ENCODE data around the gene B3GAT1. TPM values are rescaled to one million over a fixed set of nuclear protein-coding genes. Genes with fewer than 3 reads are reported as not detected.

The B3GAT1 gene
- polyA plus RNA-seq, 3 donors, result not detected

DNA sequence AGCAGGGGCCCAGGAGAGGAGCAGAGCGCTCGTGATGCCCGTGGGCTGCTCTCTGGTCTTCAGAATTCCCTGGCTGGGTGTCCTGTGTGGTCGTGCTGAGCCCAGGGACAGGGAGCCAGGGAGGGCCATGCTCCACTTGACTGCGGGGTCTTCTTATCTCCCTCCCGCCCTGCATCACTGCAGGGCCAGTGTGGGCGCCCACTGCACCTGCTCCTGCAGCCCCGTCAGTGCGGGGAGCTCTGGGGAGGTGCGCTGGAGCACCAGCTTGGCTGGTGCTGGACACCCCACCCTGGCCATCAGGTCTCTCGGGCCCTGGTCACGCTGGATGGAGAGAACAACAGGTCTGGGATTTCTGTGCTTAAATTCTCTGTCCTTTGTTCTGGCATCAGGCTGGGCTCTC is 31.8 kb downstream of the B3GAT1 start:
- no peaks in the 10 kb centered on the region for H3K4me1 ChIP-seq (ENCODE audit: control insufficient read depth in 1 of 2, insufficient read depth in 2 of 2, low read length in 2 of 2)
- Mint-ChIP-seq H3K9me3 (peaks cover 0 to 1% (median 0%) of the 10 kb centered on the region in 7 donors), H3K4me3 (no peak overlapping the region), H3K36me3 (no peaks in the 10 kb centered on the region), H3K27ac (no peak overlapping the region), H3K4me1 (no peaks in the 10 kb centered on the region), H3K27me3 (ENCODE audit: low read depth in 3 of 3) (peaks cover under 1 to 8% (median 3%) of the 10 kb centered on the region in 3 donors)
- no peak overlapping the region for H3K9ac ChIP-seq (ENCODE audit: insufficient read depth, low read length, poor library complexity, severe bottlenecking)
- H3K27me3 ChIP-seq (ENCODE audit: control insufficient read depth in 2 of 2, insufficient read depth in 2 of 2, low read length in 2 of 2), result no peaks in the 10 kb centered on the region
- no peak overlapping the region for H3K4me2 ChIP-seq (replicated peaks; ENCODE audit: extremely low read depth, low read length, poor library complexity, severe bottlenecking)
- H3K4me3 ChIP-seq (replicated peaks in 1 of 3; ENCODE audit: low read depth in 2 of 3, low read length in 3 of 3), result no peak overlapping the region
- intact Hi-C loops (cut with micrococcal nuclease), result no loop called here
- H3K27ac ChIP-seq (ENCODE audit: low read depth in 1 of 2, low read length in 2 of 2), result no peak overlapping the region
- H3K79me2 ChIP-seq (ENCODE audit: insufficient read depth, low read length), result no peaks in the 10 kb centered on the region
- H3K36me3 ChIP-seq (replicated peaks in 1 of 2; ENCODE audit: control insufficient read depth in 1 of 2, insufficient read depth in 2 of 2, low read length in 2 of 2), result no peaks in the 10 kb centered on the region
- H4K20me1 ChIP-seq (ENCODE audit: insufficient read depth, low read length), result no peaks in the 10 kb centered on the region
- DNase-seq, result no peak
- 92% methylated on average over 12 of the region's 12 CpGs for WGBS (ENCODE audit: insufficient coverage)
- TF ChIP-seq, protein P1, sequence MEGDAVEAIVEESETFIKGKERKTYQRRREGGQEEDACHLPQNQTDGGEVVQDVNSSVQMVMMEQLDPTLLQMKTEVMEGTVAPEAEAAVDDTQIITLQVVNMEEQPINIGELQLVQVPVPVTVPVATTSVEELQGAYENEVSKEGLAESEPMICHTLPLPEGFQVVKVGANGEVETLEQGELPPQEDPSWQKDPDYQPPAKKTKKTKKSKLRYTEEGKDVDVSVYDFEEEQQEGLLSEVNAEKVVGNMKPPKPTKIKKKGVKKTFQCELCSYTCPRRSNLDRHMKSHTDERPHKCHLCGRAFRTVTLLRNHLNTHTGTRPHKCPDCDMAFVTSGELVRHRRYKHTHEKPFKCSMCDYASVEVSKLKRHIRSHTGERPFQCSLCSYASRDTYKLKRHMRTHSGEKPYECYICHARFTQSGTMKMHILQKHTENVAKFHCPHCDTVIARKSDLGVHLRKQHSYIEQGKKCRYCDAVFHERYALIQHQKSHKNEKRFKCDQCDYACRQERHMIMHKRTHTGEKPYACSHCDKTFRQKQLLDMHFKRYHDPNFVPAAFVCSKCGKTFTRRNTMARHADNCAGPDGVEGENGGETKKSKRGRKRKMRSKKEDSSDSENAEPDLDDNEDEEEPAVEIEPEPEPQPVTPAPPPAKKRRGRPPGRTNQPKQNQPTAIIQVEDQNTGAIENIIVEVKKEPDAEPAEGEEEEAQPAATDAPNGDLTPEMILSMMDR (IDR thresholded peaks at IDR 0.05), result no peak
- no peak overlapping the region for H2AFZ ChIP-seq (ENCODE audit: insufficient read depth, low read depth, low read length, poor library complexity, severe bottlenecking)
- H3K9me3 ChIP-seq (replicated peaks in 1 of 2; ENCODE audit: control insufficient read depth in 1 of 2, insufficient read depth in 1 of 2, low read length in 2 of 2), result no peaks in the 10 kb centered on the region

- peaks cover 0 to 8% (median 3%) of the 10 kb centered on the region in 3 donors for H3K27me3 Mint-ChIP-seq (ENCODE audit: low read depth in 3 of 3)
- Histone ChIP-seq H3K4me3 (replicated peaks in 1 of 3; ENCODE audit: low read depth in 2 of 3, low read length in 3 of 3) (no peak overlapping the region), H3K27me3 (ENCODE audit: control insufficient read depth in 2 of 2, insufficient read depth in 2 of 2, low read length in 2 of 2) (no peaks in the 10 kb centered on the region), H3K79me2 (ENCODE audit: insufficient read depth, low read length) (no peaks in the 10 kb centered on the region), H4K20me1 (ENCODE audit: insufficient read depth, low read length) (no peaks in the 10 kb centered on the region), H3K4me2 (replicated peaks; ENCODE audit: extremely low read depth, low read length, poor library complexity, severe bottlenecking) (no peak overlapping the region), H2AFZ (ENCODE audit: insufficient read depth, low read depth, low read length, poor library complexity, severe bottlenecking) (no peak overlapping the region), H3K4me1 (ENCODE audit: control insufficient read depth in 1 of 2, insufficient read depth in 2 of 2, low read length in 2 of 2) (no peaks in the 10 kb centered on the region), H3K27ac (ENCODE audit: low read depth in 1 of 2, low read length in 2 of 2) (no peak overlapping the region), H3K36me3 (replicated peaks in 1 of 2; ENCODE audit: control insufficient read depth in 1 of 2, insufficient read depth in 2 of 2, low read length in 2 of 2) (no peaks in the 10 kb centered on the region), H3K9ac (ENCODE audit: insufficient read depth, low read length, poor library complexity, severe bottlenecking) (no peak overlapping the region), H3K9me3 (replicated peaks in 1 of 2; ENCODE audit: control insufficient read depth in 1 of 2, insufficient read depth in 1 of 2, low read length in 2 of 2) (no peaks in the 10 kb centered on the region)
- no peaks in the 10 kb centered on the region for H3K4me1 Mint-ChIP-seq
- intact Hi-C loops (cut with micrococcal nuclease), result no loop called here
- DNase-seq, result no peak
- H3K36me3 Mint-ChIP-seq, result no peaks in the 10 kb centered on the region
- TF ChIP-seq, protein P1 (IDR thresholded peaks at IDR 0.05), result no peak
- peaks cover 0 to 1% (median 0%) of the 10 kb centered on the region in 7 donors for H3K9me3 Mint-ChIP-seq
- no CpG with 5 or more reads among the region's 2 CpGs for WGBS (ENCODE audit: insufficient coverage)
- H3K27ac Mint-ChIP-seq, result no peak overlapping the region
- no peak overlapping the region for H3K4me3 Mint-ChIP-seq
Measured at GRCh38 chr11:134379241-134379640, 32.8 kb downstream of the B3GAT1 start.

All from CD14-positive monocyte (primary cell).